Osteocyte (in vitro differentiated cells): Measurements from ENCODE around the gene ABAT. TPM values are rescaled to one million over a fixed set of nuclear protein-coding genes. Genes with fewer than 3 reads are reported as not detected.

ENCODE experiments used
- DNase-seq: peaks from one replicate; pipeline ENCODE4 v3.0.0; 2021; ENCODE audit warnings: mixed read lengths; ENCODE audit not compliant: unreplicated experiment; ENCODE audit errors: extremely low spot score
- H3K27ac Mint-ChIP-seq: one replicate; pipeline ENCODE4 v1.8.0; 2021; ENCODE audit warnings: mild to moderate bottlenecking, mixed read lengths; ENCODE audit not compliant: unreplicated experiment
- H3K27me3 Mint-ChIP-seq: one replicate; pipeline ENCODE4 v1.8.0; 2021; ENCODE audit warnings: mixed read lengths; ENCODE audit not compliant: unreplicated experiment
- H3K36me3 Mint-ChIP-seq: one replicate; pipeline ENCODE4 v1.8.0; 2021; ENCODE audit warnings: mixed read lengths; ENCODE audit not compliant: unreplicated experiment
- H3K4me1 Mint-ChIP-seq: one replicate; pipeline ENCODE4 v1.8.0; 2021; ENCODE audit warnings: mixed read lengths; ENCODE audit not compliant: unreplicated experiment
- H3K4me3 Mint-ChIP-seq: one replicate; pipeline ENCODE4 v1.8.0; 2021; ENCODE audit warnings: mild to moderate bottlenecking, moderate library complexity, mixed read lengths; ENCODE audit not compliant: unreplicated experiment
- H3K9me3 Mint-ChIP-seq: one replicate; pipeline ENCODE4 v1.8.0; 2021; ENCODE audit warnings: mixed read lengths; ENCODE audit not compliant: unreplicated experiment
- total RNA-seq: library from RNA; stranded (reverse); gene quantifications from 2 replicates; pipeline ENCODE4 v1.2.1, GENCODE V29; 2021
- TF ChIP-seq, protein P1 (sequence below): fragments of 200-600 bp; sonication (generic); IDR thresholded peaks from 2 replicates; pipeline ENCODE4 v1.5.0; 2021; ENCODE audit warnings: antibody characterized with exemption, mild to moderate bottlenecking, moderate library complexity

Gene ABAT
- total RNA-seq, 1 donor from 2014 or later = 3.0 TPM

DNA sequence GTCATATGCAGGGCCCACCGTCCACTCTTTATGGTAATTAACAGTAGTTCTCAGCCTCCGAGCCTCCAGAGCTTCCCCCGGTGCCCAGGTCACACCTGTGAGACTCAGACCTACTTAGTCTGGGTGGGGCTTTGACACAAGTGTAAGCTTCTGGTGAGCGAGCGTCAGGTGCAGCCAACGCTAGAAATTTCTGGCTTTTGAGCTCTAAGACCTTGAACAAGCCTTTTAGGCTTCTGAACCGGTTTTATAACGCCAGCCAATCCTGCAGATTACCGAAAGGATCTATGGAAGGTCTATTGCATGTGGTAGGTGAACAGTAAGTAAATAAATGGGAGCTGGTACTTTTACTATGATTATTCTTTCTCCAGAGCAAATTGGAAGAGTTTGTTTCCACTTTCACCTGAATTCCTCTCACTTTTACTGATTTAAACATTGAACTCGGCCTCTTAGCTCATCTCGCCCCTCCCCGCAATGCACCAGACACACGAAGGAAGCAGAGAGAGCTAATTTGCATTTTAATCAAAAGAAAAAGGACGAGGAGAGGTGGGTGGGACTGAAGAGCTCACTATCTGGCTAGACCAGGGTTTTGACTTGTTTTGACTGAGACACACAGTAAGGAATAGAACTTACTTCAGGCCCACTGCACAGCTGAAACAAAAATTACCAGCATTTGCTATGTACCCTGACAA lies 47.1 kb downstream of the ABAT start:
- TF ChIP-seq, protein P1, sequence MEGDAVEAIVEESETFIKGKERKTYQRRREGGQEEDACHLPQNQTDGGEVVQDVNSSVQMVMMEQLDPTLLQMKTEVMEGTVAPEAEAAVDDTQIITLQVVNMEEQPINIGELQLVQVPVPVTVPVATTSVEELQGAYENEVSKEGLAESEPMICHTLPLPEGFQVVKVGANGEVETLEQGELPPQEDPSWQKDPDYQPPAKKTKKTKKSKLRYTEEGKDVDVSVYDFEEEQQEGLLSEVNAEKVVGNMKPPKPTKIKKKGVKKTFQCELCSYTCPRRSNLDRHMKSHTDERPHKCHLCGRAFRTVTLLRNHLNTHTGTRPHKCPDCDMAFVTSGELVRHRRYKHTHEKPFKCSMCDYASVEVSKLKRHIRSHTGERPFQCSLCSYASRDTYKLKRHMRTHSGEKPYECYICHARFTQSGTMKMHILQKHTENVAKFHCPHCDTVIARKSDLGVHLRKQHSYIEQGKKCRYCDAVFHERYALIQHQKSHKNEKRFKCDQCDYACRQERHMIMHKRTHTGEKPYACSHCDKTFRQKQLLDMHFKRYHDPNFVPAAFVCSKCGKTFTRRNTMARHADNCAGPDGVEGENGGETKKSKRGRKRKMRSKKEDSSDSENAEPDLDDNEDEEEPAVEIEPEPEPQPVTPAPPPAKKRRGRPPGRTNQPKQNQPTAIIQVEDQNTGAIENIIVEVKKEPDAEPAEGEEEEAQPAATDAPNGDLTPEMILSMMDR = no peak
- Mint-ChIP-seq H3K9me3 (peaks cover 4% of the 10 kb centered on the region), H3K27ac (no peak overlapping the region), H3K36me3 (no peaks in the 10 kb centered on the region), H3K4me1 (no peaks in the 10 kb centered on the region), H3K4me3 (no peak overlapping the region), H3K27me3 (no peaks in the 10 kb centered on the region)
- no peak for DNase-seq

DNA sequence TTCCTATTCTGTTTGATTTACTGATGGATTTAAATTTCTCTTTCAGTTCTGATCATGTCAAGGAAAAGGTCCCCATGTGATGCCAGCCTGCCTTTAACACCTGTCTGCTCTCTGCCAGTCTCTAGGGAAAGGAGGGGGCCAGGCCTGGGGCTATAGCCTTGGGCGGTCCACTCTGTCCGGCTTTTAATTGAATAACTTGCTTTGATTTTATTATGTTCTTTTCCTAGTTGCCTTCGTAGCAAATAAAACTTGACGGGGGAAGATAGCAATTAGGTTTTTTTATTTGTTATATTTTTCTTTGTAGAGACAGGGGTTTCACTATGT lies 47.6 kb downstream of the ABAT start:
- H3K4me1 Mint-ChIP-seq = no peaks in the 10 kb centered on the region
- H3K27me3 Mint-ChIP-seq = no peaks in the 10 kb centered on the region
- TF ChIP-seq, protein P1 = no peak
- no peak overlapping the region for H3K4me3 Mint-ChIP-seq
- H3K9me3 Mint-ChIP-seq = peaks cover 4% of the 10 kb centered on the region
- DNase-seq = no peak
- no peak overlapping the region for H3K27ac Mint-ChIP-seq
- H3K36me3 Mint-ChIP-seq = no peaks in the 10 kb centered on the region

DNA sequence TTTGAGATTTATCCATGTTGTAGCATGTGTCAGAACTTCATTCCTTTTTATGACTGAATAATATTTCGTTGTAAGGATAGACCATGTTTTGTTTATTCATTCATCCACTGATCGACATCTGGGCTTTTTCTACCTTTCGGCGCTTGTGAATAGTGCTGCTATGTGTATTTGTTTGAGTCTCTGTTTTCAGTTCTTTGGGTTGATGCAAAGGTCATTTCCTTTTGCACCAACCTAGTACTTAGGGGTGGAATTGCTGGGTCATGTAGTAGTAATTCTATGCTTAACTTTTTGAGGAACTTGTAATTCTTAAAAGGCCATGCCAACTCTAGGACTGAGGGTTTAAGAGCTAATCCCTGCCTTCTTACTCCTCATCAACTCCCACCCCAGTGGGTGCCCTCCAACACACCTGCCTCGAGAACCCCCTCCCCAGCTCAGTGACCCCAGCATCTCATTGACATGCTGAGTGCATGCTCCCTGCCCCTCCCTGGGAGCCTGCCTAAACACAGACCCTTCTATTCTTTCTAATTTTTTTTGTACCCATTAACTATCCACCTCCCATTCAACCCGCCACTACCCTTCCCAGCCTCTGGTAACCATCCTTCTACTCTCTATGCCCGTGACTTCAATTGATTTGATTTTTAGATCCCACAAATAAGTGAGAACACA lies 51.2 kb downstream of the ABAT start:
- Mint-ChIP-seq H3K4me3 (no peak overlapping the region), H3K27ac (no peak overlapping the region), H3K36me3 (no peaks in the 10 kb centered on the region), H3K4me1 (no peaks in the 10 kb centered on the region), H3K9me3 (no peaks in the 10 kb centered on the region), H3K27me3 (no peaks in the 10 kb centered on the region)
- no peak for DNase-seq
- TF ChIP-seq, protein P1 = no peak

DNA sequence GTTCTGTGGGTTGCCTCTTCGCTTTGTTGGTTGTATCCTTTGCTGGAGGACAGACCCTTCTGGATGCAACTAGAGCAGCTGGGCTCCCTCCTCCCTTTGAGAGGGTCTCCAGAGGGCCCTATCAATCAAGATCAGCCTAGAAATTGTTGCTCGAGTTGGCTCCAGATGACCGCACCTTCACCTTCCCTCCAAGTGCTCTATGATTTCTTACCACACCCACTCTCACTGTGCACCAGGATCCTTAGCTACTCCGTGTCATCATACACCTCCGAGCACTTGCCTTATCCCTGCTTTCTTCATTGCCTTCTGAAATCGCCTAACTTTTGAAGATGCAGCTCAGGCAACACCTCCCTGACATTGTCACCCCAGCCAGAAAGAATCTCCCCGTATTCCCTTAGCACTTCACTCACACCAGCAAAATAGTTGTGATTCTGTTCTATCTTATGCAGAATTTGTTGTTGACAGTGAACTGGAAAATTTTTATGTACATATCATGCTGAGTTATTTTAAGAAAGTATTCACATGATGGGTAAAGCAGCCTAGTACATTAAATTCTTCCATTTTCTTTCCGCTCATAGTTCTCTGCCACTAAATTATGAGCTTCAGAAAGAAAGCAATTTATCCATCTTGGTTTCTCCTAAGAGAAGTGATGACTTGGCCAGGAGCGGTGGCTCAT lies 52.9 kb downstream of the ABAT start:
- no peak for DNase-seq
- TF ChIP-seq, protein P1 = no peak
- no peaks in the 10 kb centered on the region for H3K36me3 Mint-ChIP-seq
- no peaks in the 10 kb centered on the region for H3K9me3 Mint-ChIP-seq
- H3K4me3 Mint-ChIP-seq = no peak overlapping the region
- H3K27me3 Mint-ChIP-seq = no peaks in the 10 kb centered on the region
- no peaks in the 10 kb centered on the region for H3K4me1 Mint-ChIP-seq
- no peak overlapping the region for H3K27ac Mint-ChIP-seq
